Right lobe of liver (tissue), 6 donors: ENCODE measurements around the gene HOTAIR. TPM values are rescaled to one million over a fixed set of nuclear protein-coding genes. Genes with fewer than 3 reads are reported as not detected.

Source experiments
- ATAC-seq, 4 donors: fragments of 200-7000 bp; cut with Tn5 transposase; one replicate each; pipeline ENCODE4 v1.9.1; 2020; ENCODE audit warnings: mild to moderate bottlenecking in 4 of 4, moderate library complexity in 4 of 4
- DNase-seq, 3 donors: peaks; one replicate each; pipeline ENCODE4 v3.0.0-alpha.2; 2020
- H3K27ac ChIP-seq, 3 donors: fragments of 200-600 bp; one replicate each; pipeline ENCODE4 v1.8.0; 2022
- H3K27me3 ChIP-seq, 2 donors: fragments of 200-600 bp; one replicate each; pipeline ENCODE4 v1.8.0; 2022
- H3K36me3 ChIP-seq, 4 donors: fragments of 200-600 bp; sonication (generic) in 1 of 4; one replicate each; pipeline versions ENCODE4 v1.5.1 to v1.8.0; 2017 to 2022; ENCODE audit warnings: control low read depth in 1 of 4
- H3K4me1 ChIP-seq, 4 donors: fragments of 200-600 bp; sonication (generic) in 1 of 4; one replicate each; pipeline versions ENCODE4 v1.5.1 to v1.8.0; 2017 to 2022; ENCODE audit warnings: control low read depth in 1 of 4
- H3K4me3 ChIP-seq, 3 donors: fragments of 200-600 bp; one replicate each; pipeline ENCODE4 v1.8.0; 2022
- H3K9me3 ChIP-seq, 4 donors: fragments of 200-600 bp; sonication (generic) in 1 of 4; one replicate each; pipeline versions ENCODE4 v1.5.1 to v1.8.0; 2017 to 2022; ENCODE audit warnings: control low read depth in 1 of 4
- CTCF ChIP-seq, 4 donors: fragments of 200-600 bp in 3 of 4; fragments of 450-650 bp in 1 of 4; IDR thresholded peaks; one replicate each; pipeline versions ENCODE4 v1.5.1 to v1.8.0; 2016 to 2022; ENCODE audit warnings: antibody characterized with exemption in 4 of 4, mild to moderate bottlenecking in 2 of 4
- POLR2A ChIP-seq: fragments of 450-650 bp; IDR thresholded peaks from one replicate; pipeline ENCODE4 v1.6.1; 2017; ENCODE audit warnings: antibody characterized with exemption, mild to moderate bottlenecking
- WGBS: methylation state at CpG from one replicate; pipeline ENCODE4 v1.1.6; 2018; ENCODE audit warnings: low coverage, low lambda C conversion rate; ENCODE audit not compliant: insufficient coverage; ENCODE audit errors: missing lambda C conversion rate; 5-methylcytosine and 5-hydroxymethylcytosine counted together
- intact Hi-C, 2 donors: fragments of 100-400 bp; cut with DNase I; formaldehyde crosslinking; loops; one replicate each; pipeline versions ENCODE4 v1.11.2 to v1.14.1; 2022
- total RNA-seq, 6 experiments: library from RNA; depleted of rRNA in 2 of 6; stranded (reverse); fragments of >200 nt in 2 of 6; fragmentation: NEBNext Ultra II Directional in 3 of 6; extraction: Animal tissue kit (Norgen Biotek cat#: 25700) in 3 of 6; gene quantifications; one replicate each; pipeline versions ENCODE4 v1.1.0 to v1.2.4, GENCODE V29; 2016 to 2023
- donor health status: DM: no; HTN: yes; CAD: no.
- donor health status: DM: no; HTN: no; CAD: no.
- donor health status: DM: no; HTN: no; CAD: no.
- donor health status: DM: no; HTN: yes; CAD: no.
- donor health status: DM: no; HTN: yes; CAD: no.

Gene HOTAIR
- total RNA-seq, 6 experiments from 2014 or later, result not detected

DNA sequence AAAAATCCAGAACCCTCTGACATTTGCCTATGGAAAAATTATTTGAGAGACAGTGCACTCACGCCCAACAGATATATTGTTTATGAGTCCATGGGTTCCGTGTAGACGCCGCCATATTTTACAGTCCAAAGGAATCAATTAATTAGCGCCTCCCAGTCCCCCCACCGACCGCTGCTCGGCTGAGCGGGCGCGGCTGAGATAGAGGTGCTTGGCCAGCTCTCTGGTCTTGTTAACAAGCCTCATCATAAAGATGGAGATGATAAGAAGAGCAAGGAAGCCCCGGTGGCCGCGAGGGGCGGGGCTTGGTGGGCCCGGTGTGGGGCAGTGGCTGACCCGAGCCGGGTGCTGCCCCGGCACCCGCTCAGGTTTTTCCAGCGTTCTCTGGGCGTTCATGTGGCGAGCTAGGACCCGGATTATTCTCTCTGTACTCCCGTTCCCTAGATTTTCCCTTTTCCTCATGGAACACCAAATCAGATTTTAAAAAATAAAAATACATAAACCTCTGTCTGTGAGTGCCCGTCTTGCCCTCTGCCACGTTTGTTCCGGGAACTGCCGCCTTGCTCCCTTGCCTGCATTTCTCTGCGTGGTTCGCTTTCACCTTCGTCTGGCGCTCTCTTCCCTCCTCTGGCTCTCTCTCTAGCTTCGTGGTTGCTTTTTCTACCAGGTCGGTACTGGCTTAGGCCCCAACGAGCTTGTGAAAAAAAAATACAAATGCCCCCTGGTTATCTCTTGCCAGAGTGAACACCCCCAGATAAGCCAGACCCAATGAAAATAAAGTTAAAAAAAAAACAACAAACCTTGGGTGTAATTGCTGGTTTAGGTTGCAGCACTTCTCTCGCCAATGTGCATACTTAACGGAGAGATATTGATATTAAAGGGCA lies 11.1 kb downstream of the HOTAIR start:
- no peak overlapping the region for H3K4me3 ChIP-seq
- no peak for ATAC-seq
- no peaks in the 10 kb centered on the region for H3K4me1 ChIP-seq
- H3K27ac ChIP-seq, result no peak overlapping the region
- WGBS, result 8% methylated on average over 28 of the region's 38 CpGs
- no peaks in the 10 kb centered on the region for H3K9me3 ChIP-seq
- TF ChIP-seq CTCF (IDR thresholded peaks at IDR 0.05) (no peak), POLR2A (no peak)
- no peak for DNase-seq
- intact Hi-C loops, result no loop called here
- no peaks in the 10 kb centered on the region for H3K36me3 ChIP-seq
- peaks cover 19 to 58% of the 10 kb centered on the region in 2 donors for H3K27me3 ChIP-seq

- 12% methylated on average over 7 of the region's 7 CpGs for WGBS
- Histone ChIP-seq H3K4me1 (no peaks in the 10 kb centered on the region), H3K9me3 (no peaks in the 10 kb centered on the region), H3K36me3 (no peaks in the 10 kb centered on the region), H3K27me3 (peaks cover 16 to 62% of the 10 kb centered on the region in 2 donors), H3K27ac (no peak overlapping the region), H3K4me3 (no peak overlapping the region)
- no peak for TF ChIP-seq POLR2A
- TF ChIP-seq CTCF (IDR thresholded peaks at IDR 0.05), result no peak
- intact Hi-C loops, result no loop called here
- ATAC-seq (no peak), DNase-seq (no peak)
Measured at GRCh38 chr12:53963005-53963404, 11.7 kb downstream of the HOTAIR start.

GRCh38 chr12:53961025-53961761 lies 13.6 kb downstream of the HOTAIR start:
- Histone ChIP-seq H3K4me1 (no peaks in the 10 kb centered on the region), H3K27me3 (peaks cover 16 to 57% of the 10 kb centered on the region in 2 donors), H3K4me3 (no peak overlapping the region), H3K9me3 (no peaks in the 10 kb centered on the region), H3K36me3 (no peaks in the 10 kb centered on the region), H3K27ac (no peak overlapping the region)
- 2% methylated on average over 17 of the region's 72 CpGs for WGBS
- DNase-seq (no peak), ATAC-seq (no peak)
- TF ChIP-seq CTCF (IDR thresholded peaks at IDR 0.05) (no peak), POLR2A (no peak)
- intact Hi-C loops, result no loop called here

GRCh38 chr12:53960187-53961024 lies 14.3 kb downstream of the HOTAIR start:
- ATAC-seq (no peak), DNase-seq (no peak)
- no peaks in the 10 kb centered on the region for H3K36me3 ChIP-seq
- H3K9me3 ChIP-seq, result no peaks in the 10 kb centered on the region
- H3K4me3 ChIP-seq, result no peak overlapping the region
- intact Hi-C loops, result no loop called here
- 8% methylated on average over 31 of the region's 39 CpGs for WGBS
- H3K27ac ChIP-seq, result no peak overlapping the region
- H3K27me3 ChIP-seq, result peaks cover 21 to 62% of the 10 kb centered on the region in 2 donors
- no peaks in the 10 kb centered on the region for H3K4me1 ChIP-seq
- TF ChIP-seq POLR2A (no peak), CTCF (IDR thresholded peaks at IDR 0.05) (no peak)
